Tibial nerve (tissue), 4 donors: ENCODE results near the gene RAB14. TPM values are rescaled to one million over a fixed set of nuclear protein-coding genes. Genes with fewer than 3 reads are reported as not detected.

Source experiments
- DNase-seq, 2 donors: peaks; one replicate each; pipeline ENCODE4 v3.0.0-alpha.2; 2019; ENCODE audit warnings: low spot score in 2 of 2
- H3K27ac ChIP-seq, 4 donors: fragments of 200-600 bp; sonication (generic) in 3 of 4; one replicate each; pipeline ENCODE4 v1.5.1; 2017 to 2019; ENCODE audit warnings: mild to moderate bottlenecking in 1 of 4
- H3K27me3 ChIP-seq, 2 donors: fragments of 200-600 bp; sonication (generic) in 1 of 2; one replicate each; pipeline versions ENCODE4 v1.5.1 to v1.6.0; 2017 to 2019
- H3K36me3 ChIP-seq, 3 donors: fragments of 200-600 bp; sonication (generic); one replicate each; pipeline ENCODE4 v1.5.1; 2018 to 2019
- H3K4me1 ChIP-seq, 4 donors: fragments of 200-600 bp; sonication (generic) in 3 of 4; one replicate each; pipeline ENCODE4 v1.5.1; 2017 to 2019
- H3K4me3 ChIP-seq, 4 donors: fragments of 200-600 bp; sonication (generic) in 3 of 4; one replicate each; pipeline ENCODE4 v1.5.1; 2017 to 2019; ENCODE audit warnings: mild to moderate bottlenecking in 1 of 4, moderate library complexity in 1 of 4
- H3K9me3 ChIP-seq, 4 donors: fragments of 200-600 bp; sonication (generic) in 3 of 4; one replicate each; pipeline ENCODE4 v1.5.1; 2017 to 2019
- EP300 ChIP-seq, 2 donors: sonication (generic); formaldehyde crosslinking; IDR thresholded peaks; one replicate each; pipeline ENCODE4 v1.6.1; 2017; ENCODE audit warnings: antibody characterized with exemption in 2 of 2, mild to moderate bottlenecking in 1 of 2
- POLR2A ChIP-seq, 2 donors: fragments of 450-650 bp; IDR thresholded peaks; one replicate each; pipeline ENCODE4 v1.6.1; 2017; ENCODE audit warnings: antibody characterized with exemption in 2 of 2, mild to moderate bottlenecking in 2 of 2, moderate library complexity in 2 of 2
- WGBS, 2 donors: methylation state at CpG; one replicate each; pipeline ENCODE4 v1.1.5; 2018; 5-methylcytosine and 5-hydroxymethylcytosine counted together
- total RNA-seq, 4 donors: library from RNA; depleted of rRNA; stranded (reverse); fragments of >200 nt; gene quantifications; one replicate each; pipeline ENCODE4 v1.1.0, GENCODE V29; 2016
- TF ChIP-seq, protein P1 (sequence below), 5 experiments: fragments of 200-600 bp in 3 of 5; fragments of 450-650 bp in 2 of 5; sonication (generic) in 3 of 5; IDR thresholded peaks; one replicate each; pipeline ENCODE4 v1.5.1; 2016 to 2019; ENCODE audit warnings: antibody characterized with exemption in 5 of 5, mild to moderate bottlenecking in 3 of 5, moderate library complexity in 2 of 5

Gene RAB14
- total RNA-seq, 4 donors from 2014 or later = 36.3 to 45.4 (median 40.6) TPM

DNA sequence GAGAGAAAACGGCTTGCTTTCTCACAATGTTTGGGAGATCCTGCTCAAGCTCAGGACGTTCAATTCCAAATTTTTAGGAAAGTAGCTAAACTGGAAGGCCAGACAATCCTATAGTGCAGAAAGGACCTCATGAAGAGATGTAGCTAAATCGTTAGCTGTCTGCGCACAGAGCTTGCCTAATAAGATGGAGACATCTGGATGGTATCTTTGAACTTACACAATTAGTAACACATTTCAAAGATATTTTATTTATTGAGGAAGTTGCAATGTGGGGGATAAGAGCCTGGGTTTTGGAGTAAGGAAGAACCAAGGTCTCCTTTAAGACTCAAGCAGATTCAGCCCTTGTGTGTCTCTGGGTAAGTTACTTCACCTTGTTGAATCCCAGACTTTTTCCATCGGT is 28.6 kb upstream of the RAB14 start:
- H3K27ac ChIP-seq = no peak overlapping the region
- no peaks in the 10 kb centered on the region for H3K9me3 ChIP-seq
- H3K36me3 ChIP-seq = peaks cover 0 to 3% (median 0%) of the 10 kb centered on the region in 3 donors
- no peaks in the 10 kb centered on the region for H3K27me3 ChIP-seq
- TF ChIP-seq, protein P1, sequence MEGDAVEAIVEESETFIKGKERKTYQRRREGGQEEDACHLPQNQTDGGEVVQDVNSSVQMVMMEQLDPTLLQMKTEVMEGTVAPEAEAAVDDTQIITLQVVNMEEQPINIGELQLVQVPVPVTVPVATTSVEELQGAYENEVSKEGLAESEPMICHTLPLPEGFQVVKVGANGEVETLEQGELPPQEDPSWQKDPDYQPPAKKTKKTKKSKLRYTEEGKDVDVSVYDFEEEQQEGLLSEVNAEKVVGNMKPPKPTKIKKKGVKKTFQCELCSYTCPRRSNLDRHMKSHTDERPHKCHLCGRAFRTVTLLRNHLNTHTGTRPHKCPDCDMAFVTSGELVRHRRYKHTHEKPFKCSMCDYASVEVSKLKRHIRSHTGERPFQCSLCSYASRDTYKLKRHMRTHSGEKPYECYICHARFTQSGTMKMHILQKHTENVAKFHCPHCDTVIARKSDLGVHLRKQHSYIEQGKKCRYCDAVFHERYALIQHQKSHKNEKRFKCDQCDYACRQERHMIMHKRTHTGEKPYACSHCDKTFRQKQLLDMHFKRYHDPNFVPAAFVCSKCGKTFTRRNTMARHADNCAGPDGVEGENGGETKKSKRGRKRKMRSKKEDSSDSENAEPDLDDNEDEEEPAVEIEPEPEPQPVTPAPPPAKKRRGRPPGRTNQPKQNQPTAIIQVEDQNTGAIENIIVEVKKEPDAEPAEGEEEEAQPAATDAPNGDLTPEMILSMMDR (IDR thresholded peaks at IDR 0.05) = no peak
- no peak for TF ChIP-seq POLR2A (IDR thresholded peaks at IDR 0.05)
- TF ChIP-seq EP300 (IDR thresholded peaks at IDR 0.05) = no peak
- DNase-seq = no peak
- 78 to 81% methylated on average over 5 of the region's 5 CpGs for WGBS, 2 donors
- H3K4me1 ChIP-seq = no peaks in the 10 kb centered on the region
- no peak overlapping the region for H3K4me3 ChIP-seq

DNA sequence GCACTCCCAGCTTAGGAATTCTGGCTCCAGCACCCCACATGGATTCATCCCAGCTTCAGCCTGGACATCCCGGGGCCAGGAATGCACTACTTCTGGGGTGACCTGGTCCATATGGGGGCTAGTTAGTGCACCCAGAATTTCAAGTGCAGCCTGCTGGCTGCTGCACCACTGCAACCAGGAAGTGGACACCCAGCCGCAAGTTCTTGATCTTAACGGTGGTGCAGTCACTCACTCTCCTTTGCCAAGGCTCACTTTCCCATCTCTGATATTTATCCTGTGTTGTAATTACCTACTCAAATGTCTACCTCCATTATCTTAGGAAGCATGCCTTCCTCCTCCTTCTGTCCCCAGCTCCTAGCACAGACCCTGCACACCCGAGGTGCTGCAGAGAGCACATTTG is 26.2 kb upstream of the RAB14 start:
- Histone ChIP-seq H3K4me1 (no peaks in the 10 kb centered on the region), H3K36me3 (peaks cover 0 to 3% (median 0%) of the 10 kb centered on the region in 3 donors), H3K27ac (no peak overlapping the region), H3K9me3 (no peaks in the 10 kb centered on the region), H3K27me3 (no peaks in the 10 kb centered on the region), H3K4me3 (no peak overlapping the region)
- WGBS, 2 donors = 67 to 77% methylated on average over 4 of the region's 4 CpGs
- no peak for TF ChIP-seq EP300 (IDR thresholded peaks at IDR 0.05)
- TF ChIP-seq, protein P1 (IDR thresholded peaks at IDR 0.05) = no peak
- TF ChIP-seq POLR2A (IDR thresholded peaks at IDR 0.05) = no peak
- no peak for DNase-seq

DNA sequence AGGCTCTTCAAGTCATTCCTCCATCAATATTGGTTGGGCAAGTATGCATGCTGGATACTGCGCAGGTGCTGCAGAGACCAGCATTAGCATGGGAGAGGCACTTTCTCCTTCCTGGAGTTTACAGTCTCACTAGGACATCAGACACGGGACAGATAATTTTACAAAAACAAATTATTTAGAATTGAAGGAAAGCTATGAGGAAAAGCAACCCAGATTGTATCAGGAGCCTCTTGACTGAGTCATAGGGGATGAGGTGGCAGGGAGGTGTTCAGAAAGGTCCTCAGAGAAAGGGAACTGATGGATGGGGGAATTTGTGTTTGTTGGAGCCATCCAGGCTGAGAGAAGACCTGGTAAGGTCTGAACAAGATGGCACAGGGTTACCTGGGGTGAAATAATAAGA is 24.5 kb upstream of the RAB14 start:
- no peaks in the 10 kb centered on the region for H3K9me3 ChIP-seq

DNA sequence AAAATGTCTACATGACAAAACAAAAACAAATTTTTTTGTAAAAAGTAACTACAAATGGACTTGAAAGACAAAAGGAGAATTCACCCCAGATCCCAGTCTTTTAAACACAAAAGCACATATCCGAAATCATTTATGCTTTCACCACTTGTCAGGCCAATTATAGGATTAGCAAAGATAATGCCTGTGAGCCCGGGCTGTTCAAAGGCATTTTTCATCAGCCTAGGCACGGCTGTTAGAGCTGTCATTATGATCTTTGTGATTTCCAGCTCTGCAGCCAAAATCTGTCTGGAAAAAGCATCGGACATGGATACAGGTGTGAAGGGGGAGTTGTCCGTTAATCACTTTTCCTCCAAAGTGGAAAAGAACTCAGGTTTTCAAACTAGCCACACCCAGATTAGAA is 23.6 kb upstream of the RAB14 start:
- 56 to 68% methylated on average over 5 of the region's 5 CpGs for WGBS, 2 donors
- Histone ChIP-seq H3K27ac (no peak overlapping the region), H3K36me3 (no peaks in the 10 kb centered on the region), H3K4me3 (no peak overlapping the region), H3K9me3 (no peaks in the 10 kb centered on the region), H3K4me1 (peaks cover 0 to 9% (median 0%) of the 10 kb centered on the region in 4 donors), H3K27me3 (no peaks in the 10 kb centered on the region)
- no peak for DNase-seq
- no peak for TF ChIP-seq POLR2A (IDR thresholded peaks at IDR 0.05)
- TF ChIP-seq EP300 (IDR thresholded peaks at IDR 0.05) = no peak
- TF ChIP-seq, protein P1 (IDR thresholded peaks at IDR 0.05) = no peak

More for the DNA sequence above, 24.5 kb upstream of the RAB14 start:
- DNase-seq = no peak
- H3K4me1 ChIP-seq = peaks cover 0 to 8% (median 0%) of the 10 kb centered on the region in 4 donors
- TF ChIP-seq EP300 (IDR thresholded peaks at IDR 0.05) = no peak
- TF ChIP-seq, protein P1 (IDR thresholded peaks at IDR 0.05) = no peak
- TF ChIP-seq POLR2A (IDR thresholded peaks at IDR 0.05) = no peak
- 83 to 86% methylated on average over 2 of the region's 2 CpGs for WGBS, 2 donors
- H3K4me3 ChIP-seq = no peak overlapping the region
- no peaks in the 10 kb centered on the region for H3K27me3 ChIP-seq
- no peaks in the 10 kb centered on the region for H3K36me3 ChIP-seq
- H3K27ac ChIP-seq = no peak overlapping the region

DNA sequence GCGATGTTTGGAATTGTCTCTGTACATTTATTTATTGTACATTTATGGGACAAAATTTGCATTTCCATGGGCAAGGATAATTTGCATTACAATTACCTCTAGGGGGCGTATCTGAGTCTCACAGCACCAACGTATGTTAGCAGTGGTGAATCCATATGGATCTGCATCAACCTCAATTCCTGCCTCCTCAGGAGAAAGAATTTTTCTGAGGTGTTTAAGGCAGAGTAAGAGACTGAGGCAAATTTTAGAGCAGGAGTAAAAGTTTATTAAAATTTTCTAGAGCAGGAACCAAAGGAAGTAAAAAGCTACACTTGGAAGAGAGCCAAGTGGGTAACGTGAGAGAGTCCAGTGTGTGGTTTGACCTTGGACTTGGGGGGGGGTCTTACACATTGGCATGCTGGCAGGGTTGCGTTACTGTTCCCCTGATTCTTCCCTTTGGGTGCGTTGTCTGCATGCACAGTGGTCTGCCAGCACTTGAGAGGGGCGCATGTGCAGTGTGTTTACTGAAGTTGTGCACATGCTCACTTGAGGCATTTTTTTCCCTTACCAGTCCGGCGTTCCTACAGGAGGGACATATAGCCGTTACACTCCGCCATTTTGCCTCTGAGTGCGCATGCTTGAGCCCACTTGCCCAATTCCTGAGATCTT is 21.0 kb upstream of the RAB14 start:
- Histone ChIP-seq H3K36me3 (no peaks in the 10 kb centered on the region), H3K9me3 (no peaks in the 10 kb centered on the region), H3K4me3 (no peak overlapping the region), H3K4me1 (peaks cover 0 to 9% (median 0%) of the 10 kb centered on the region in 4 donors), H3K27me3 (no peaks in the 10 kb centered on the region), H3K27ac (no peak overlapping the region)
- WGBS, 2 donors = 53 to 57% methylated on average over 12 of the region's 12 CpGs
- DNase-seq = no peak
- TF ChIP-seq EP300 (IDR thresholded peaks at IDR 0.05) (peak in 1 of 2 donors; percentile 24), POLR2A (IDR thresholded peaks at IDR 0.05) (no peak)
- TF ChIP-seq, protein P1 (IDR thresholded peaks at IDR 0.05) = peak; percentile 59 to 73 (median 66)
